Liver (tissue), 9 donors: ENCODE results near the gene LCA5. TPM values are rescaled to one million over a fixed set of nuclear protein-coding genes. Genes with fewer than 3 reads are reported as not detected.

Experiments used
- DNase-seq: peaks from one replicate; pipeline ENCODE4 v3.0.0-alpha.2; 2017; ENCODE audit warnings: low spot score
- H3K27ac ChIP-seq, 2 donors: one replicate each; pipeline ENCODE4 v1.7.0; 2013; ENCODE audit warnings: inconsistent platforms in 2 of 2, low read length in 2 of 2, control low read depth in 1 of 2, low read depth in 1 of 2, mild to moderate bottlenecking in 1 of 2
- H3K27me3 ChIP-seq, 4 donors: one replicate each; pipeline versions ENCODE4 v1.6.1 to v1.7.0; 2013; ENCODE audit warnings: low read length in 3 of 4, inconsistent platforms in 1 of 4, mild to moderate bottlenecking in 1 of 4, moderate library complexity in 1 of 4; ENCODE audit not compliant: control insufficient read depth in 4 of 4, insufficient read depth in 4 of 4
- H3K36me3 ChIP-seq, 4 donors: one replicate each; pipeline versions ENCODE4 v1.6.1 to v1.7.0; 2013; ENCODE audit warnings: low read length in 3 of 4, mild to moderate bottlenecking in 3 of 4, low read depth in 1 of 4, moderate library complexity in 1 of 4; ENCODE audit not compliant: control insufficient read depth in 4 of 4, insufficient read depth in 3 of 4
- H3K4me1 ChIP-seq, 4 donors: one replicate each; pipeline versions ENCODE4 v1.6.1 to v1.7.0; 2013; ENCODE audit warnings: low read length in 3 of 4, mild to moderate bottlenecking in 3 of 4, moderate library complexity in 1 of 4; ENCODE audit not compliant: control insufficient read depth in 4 of 4, insufficient read depth in 4 of 4
- H3K4me3 ChIP-seq, 3 donors: one replicate each; pipeline versions ENCODE4 v1.6.1 to v1.7.0; 2013; ENCODE audit warnings: low read length in 3 of 3, control low read depth in 1 of 3, low read depth in 1 of 3, mild to moderate bottlenecking in 1 of 3
- H3K9ac ChIP-seq, 2 donors: one replicate each; pipeline ENCODE4 v1.7.0; 2013; ENCODE audit warnings: low read length in 2 of 2, mild to moderate bottlenecking in 2 of 2, moderate library complexity in 2 of 2, control low read depth in 1 of 2, low read depth in 1 of 2
- H3K9me3 ChIP-seq, 4 donors: one replicate each; pipeline versions ENCODE4 v1.6.1 to v1.7.0; 2013; ENCODE audit warnings: low read length in 3 of 4; ENCODE audit not compliant: control insufficient read depth in 4 of 4
- EGR1 ChIP-seq, 2 donors: IDR thresholded peaks; 2 replicates each; pipeline ENCODE4 v1.6.1; 2016 to 2018; ENCODE audit warnings: antibody characterized with exemption in 2 of 2, low read depth in 2 of 2
- FOXA1 ChIP-seq: IDR thresholded peaks from 2 replicates; pipeline ENCODE4 v1.6.1; 2016; ENCODE audit warnings: antibody characterized with exemption
- FOXA2 ChIP-seq: IDR thresholded peaks from 2 replicates; pipeline ENCODE4 v1.6.1; 2016; ENCODE audit warnings: antibody characterized with exemption
- GABPA ChIP-seq, 2 donors: IDR thresholded peaks in 1 of 2; conservative IDR thresholded peaks in 1 of 2; 2 replicates each; pipeline ENCODE4 v1.6.1; 2016; ENCODE audit warnings: antibody characterized with exemption in 2 of 2, mild to moderate bottlenecking in 1 of 2, moderate library complexity in 1 of 2
- HNF4A ChIP-seq, 2 donors: conservative IDR thresholded peaks; 2 replicates each; pipeline ENCODE4 v1.6.1; 2016; ENCODE audit warnings: antibody characterized with exemption in 2 of 2, mild to moderate bottlenecking in 2 of 2
- HNF4G ChIP-seq: IDR thresholded peaks from 2 replicates; pipeline ENCODE4 v1.6.1; 2016; ENCODE audit warnings: antibody characterized with exemption
- JUND ChIP-seq, 2 donors: IDR thresholded peaks; 2 replicates each; pipeline ENCODE4 v1.6.1; 2016; ENCODE audit warnings: antibody characterized with exemption in 2 of 2
- NR2F2 ChIP-seq: IDR thresholded peaks from 2 replicates; pipeline ENCODE4 v1.6.1; 2016; ENCODE audit warnings: antibody characterized with exemption
- RAD21 ChIP-seq, 2 donors: IDR thresholded peaks; 2 replicates each; pipeline ENCODE4 v1.6.1; 2016; ENCODE audit warnings: antibody characterized with exemption in 2 of 2, mild to moderate bottlenecking in 2 of 2
- SP1 ChIP-seq: IDR thresholded peaks from 2 replicates; pipeline ENCODE4 v1.6.1; 2018; ENCODE audit warnings: antibody characterized with exemption, mild to moderate bottlenecking
- YY1 ChIP-seq: IDR thresholded peaks from 2 replicates; pipeline ENCODE4 v1.6.1; 2016; ENCODE audit warnings: antibody characterized with exemption, mild to moderate bottlenecking
- WGBS: extraction: QIAGEN DNeasy Blood & Tissue Kit; methylation state at CpG from one replicate; pipeline ENCODE4 v1.1.7; 2013; 5-methylcytosine and 5-hydroxymethylcytosine counted together
- polyA plus RNA-seq, 2 donors: library from polyadenylated mRNA; stranded (reverse) in 1 of 2; unstranded in 1 of 2; fragments of 200-250 nt in 1 of 2; fragments of >200 nt in 1 of 2; fragmentation: Nextera tagmentation in 1 of 2; extraction: Ambion mirVana in 1 of 2; gene quantifications; one replicate each; pipeline versions ENCODE4 v1.2.1 to v1.2.3, GENCODE V29; 2013 to 2015
- total RNA-seq, 2 donors: library from RNA; depleted of rRNA; stranded (reverse); fragments of >200 nt; gene quantifications; one replicate each; pipeline ENCODE4 v1.2.3, GENCODE V29; 2014
- TF ChIP-seq, protein P1 (sequence below): IDR thresholded peaks from 2 replicates; pipeline ENCODE4 v1.6.1; 2016; ENCODE audit warnings: antibody characterized with exemption
- TF ChIP-seq, protein P2 (sequence below): IDR thresholded peaks from 2 replicates; pipeline ENCODE4 v1.6.1; 2016; ENCODE audit warnings: antibody characterized with exemption
- TF ChIP-seq, protein P3 (sequence below): IDR thresholded peaks from 2 replicates; pipeline ENCODE4 v1.6.1; 2016; ENCODE audit warnings: antibody characterized with exemption
- TF ChIP-seq, protein P4 (sequence below): fragments of 150-350 bp; IDR thresholded peaks from 2 replicates; pipeline ENCODE4 v1.5.1; 2017; ENCODE audit warnings: improper control_type of control experiment, low read depth, low read length; ENCODE audit not compliant: missing input control
- TF ChIP-seq, protein P5 (sequence below): IDR thresholded peaks from 2 replicates; pipeline ENCODE4 v1.6.1; 2016; ENCODE audit warnings: antibody characterized with exemption, mild to moderate bottlenecking
- donor health status: healthy.
- donor health status: healthy.
- donor health status: healthy.
- donor health status: healthy.
- donor health status: healthy.

The LCA5 gene
- total and polyA plus RNA-seq, 4 donors: 0.39 to 1.8 (median 0.65) TPM

DNA sequence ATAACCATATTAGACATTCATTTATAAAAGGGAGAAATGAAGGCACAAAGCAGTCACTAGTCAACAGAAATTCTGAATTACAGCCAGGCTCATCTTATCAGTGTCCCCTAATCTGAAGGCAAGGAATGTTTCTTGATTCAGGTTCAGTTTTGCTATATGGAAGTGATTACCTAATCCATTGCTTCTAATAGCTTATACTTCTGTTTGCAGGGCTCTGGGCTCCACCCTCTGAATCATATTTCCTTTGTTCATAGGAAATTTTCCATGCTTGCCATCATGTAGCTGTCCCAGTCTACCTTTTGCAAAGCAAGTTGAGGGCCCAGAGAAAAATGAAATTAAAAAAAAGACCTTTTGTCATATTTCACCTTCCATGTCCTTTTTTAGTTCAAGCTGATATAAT is 96.0 kb downstream of the LCA5 start:
- Histone ChIP-seq H3K27ac (no peak overlapping the region), H3K9me3 (no peaks in the 10 kb centered on the region)

DNA sequence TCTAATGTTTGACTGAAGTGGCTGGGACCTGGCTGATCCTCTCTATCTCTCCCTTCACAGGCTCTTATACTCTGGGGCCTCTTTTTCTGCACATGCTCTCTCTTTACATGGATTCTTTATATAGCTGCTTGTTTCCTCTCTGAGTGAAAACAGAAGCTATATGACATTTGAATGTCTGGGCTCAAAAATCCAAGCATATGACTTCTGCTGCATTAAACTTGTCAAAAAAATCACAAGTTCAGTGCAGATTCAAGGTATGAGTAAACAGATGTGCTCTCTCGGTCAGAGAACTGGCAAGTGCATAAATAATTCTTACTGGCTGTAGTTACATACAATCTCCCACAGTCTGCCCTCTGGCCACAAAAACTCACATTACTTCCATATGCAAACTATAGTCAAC is 96.6 kb downstream of the LCA5 start:
- Histone ChIP-seq H3K4me3 (no peak overlapping the region), H3K27ac (no peak overlapping the region), H3K36me3 (no peaks in the 10 kb centered on the region), H3K9me3 (no peaks in the 10 kb centered on the region), H3K27me3 (no peaks in the 10 kb centered on the region), H3K9ac (no peak overlapping the region), H3K4me1 (no peaks in the 10 kb centered on the region)
- no peak for DNase-seq
- 73% methylated on average over 1 of the region's 1 CpG for WGBS
- TF ChIP-seq EGR1 (IDR thresholded peaks at IDR 0.05; ENCODE audit: low read depth in 2 of 2) (no peak), HNF4A (conservative IDR thresholded peaks at IDR 0.05) (no peak), JUND (IDR thresholded peaks at IDR 0.05) (no peak), FOXA2 (no peak), SP1 (no peak), RAD21 (IDR thresholded peaks at IDR 0.05) (no peak), GABPA (IDR thresholded peaks at IDR 0.05 in 1 of 2, conservative IDR thresholded peaks at IDR 0.05 in 1 of 2) (no peak)
- TF ChIP-seq, protein P1, sequence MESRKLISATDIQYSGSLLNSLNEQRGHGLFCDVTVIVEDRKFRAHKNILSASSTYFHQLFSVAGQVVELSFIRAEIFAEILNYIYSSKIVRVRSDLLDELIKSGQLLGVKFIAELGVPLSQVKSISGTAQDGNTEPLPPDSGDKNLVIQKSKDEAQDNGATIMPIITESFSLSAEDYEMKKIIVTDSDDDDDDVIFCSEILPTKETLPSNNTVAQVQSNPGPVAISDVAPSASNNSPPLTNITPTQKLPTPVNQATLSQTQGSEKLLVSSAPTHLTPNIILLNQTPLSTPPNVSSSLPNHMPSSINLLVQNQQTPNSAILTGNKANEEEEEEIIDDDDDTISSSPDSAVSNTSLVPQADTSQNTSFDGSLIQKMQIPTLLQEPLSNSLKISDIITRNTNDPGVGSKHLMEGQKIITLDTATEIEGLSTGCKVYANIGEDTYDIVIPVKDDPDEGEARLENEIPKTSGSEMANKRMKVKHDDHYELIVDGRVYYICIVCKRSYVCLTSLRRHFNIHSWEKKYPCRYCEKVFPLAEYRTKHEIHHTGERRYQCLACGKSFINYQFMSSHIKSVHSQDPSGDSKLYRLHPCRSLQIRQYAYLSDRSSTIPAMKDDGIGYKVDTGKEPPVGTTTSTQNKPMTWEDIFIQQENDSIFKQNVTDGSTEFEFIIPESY: no peak
- TF ChIP-seq, protein P2, sequence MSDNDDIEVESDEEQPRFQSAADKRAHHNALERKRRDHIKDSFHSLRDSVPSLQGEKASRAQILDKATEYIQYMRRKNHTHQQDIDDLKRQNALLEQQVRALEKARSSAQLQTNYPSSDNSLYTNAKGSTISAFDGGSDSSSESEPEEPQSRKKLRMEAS: no peak

More for the DNA sequence above, 96.0 kb downstream of the LCA5 start:
- no peaks in the 10 kb centered on the region for H3K4me1 ChIP-seq
- H3K4me3 ChIP-seq: no peak overlapping the region
- H3K27me3 ChIP-seq: no peaks in the 10 kb centered on the region
- TF ChIP-seq, protein P3, sequence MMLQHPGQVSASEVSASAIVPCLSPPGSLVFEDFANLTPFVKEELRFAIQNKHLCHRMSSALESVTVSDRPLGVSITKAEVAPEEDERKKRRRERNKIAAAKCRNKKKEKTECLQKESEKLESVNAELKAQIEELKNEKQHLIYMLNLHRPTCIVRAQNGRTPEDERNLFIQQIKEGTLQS: no peak
- TF ChIP-seq YY1 (no peak), RAD21 (IDR thresholded peaks at IDR 0.05) (no peak), FOXA1 (no peak), JUND (IDR thresholded peaks at IDR 0.05) (no peak), NR2F2 (no peak), HNF4A (conservative IDR thresholded peaks at IDR 0.05) (no peak), HNF4G (no peak), FOXA2 (no peak), GABPA (IDR thresholded peaks at IDR 0.05 in 1 of 2, conservative IDR thresholded peaks at IDR 0.05 in 1 of 2) (no peak)
- TF ChIP-seq, protein P2: no peak
- TF ChIP-seq, protein P1: no peak
- TF ChIP-seq, protein P4, sequence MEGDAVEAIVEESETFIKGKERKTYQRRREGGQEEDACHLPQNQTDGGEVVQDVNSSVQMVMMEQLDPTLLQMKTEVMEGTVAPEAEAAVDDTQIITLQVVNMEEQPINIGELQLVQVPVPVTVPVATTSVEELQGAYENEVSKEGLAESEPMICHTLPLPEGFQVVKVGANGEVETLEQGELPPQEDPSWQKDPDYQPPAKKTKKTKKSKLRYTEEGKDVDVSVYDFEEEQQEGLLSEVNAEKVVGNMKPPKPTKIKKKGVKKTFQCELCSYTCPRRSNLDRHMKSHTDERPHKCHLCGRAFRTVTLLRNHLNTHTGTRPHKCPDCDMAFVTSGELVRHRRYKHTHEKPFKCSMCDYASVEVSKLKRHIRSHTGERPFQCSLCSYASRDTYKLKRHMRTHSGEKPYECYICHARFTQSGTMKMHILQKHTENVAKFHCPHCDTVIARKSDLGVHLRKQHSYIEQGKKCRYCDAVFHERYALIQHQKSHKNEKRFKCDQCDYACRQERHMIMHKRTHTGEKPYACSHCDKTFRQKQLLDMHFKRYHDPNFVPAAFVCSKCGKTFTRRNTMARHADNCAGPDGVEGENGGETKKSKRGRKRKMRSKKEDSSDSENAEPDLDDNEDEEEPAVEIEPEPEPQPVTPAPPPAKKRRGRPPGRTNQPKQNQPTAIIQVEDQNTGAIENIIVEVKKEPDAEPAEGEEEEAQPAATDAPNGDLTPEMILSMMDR: no peak
- TF ChIP-seq, protein P5, sequence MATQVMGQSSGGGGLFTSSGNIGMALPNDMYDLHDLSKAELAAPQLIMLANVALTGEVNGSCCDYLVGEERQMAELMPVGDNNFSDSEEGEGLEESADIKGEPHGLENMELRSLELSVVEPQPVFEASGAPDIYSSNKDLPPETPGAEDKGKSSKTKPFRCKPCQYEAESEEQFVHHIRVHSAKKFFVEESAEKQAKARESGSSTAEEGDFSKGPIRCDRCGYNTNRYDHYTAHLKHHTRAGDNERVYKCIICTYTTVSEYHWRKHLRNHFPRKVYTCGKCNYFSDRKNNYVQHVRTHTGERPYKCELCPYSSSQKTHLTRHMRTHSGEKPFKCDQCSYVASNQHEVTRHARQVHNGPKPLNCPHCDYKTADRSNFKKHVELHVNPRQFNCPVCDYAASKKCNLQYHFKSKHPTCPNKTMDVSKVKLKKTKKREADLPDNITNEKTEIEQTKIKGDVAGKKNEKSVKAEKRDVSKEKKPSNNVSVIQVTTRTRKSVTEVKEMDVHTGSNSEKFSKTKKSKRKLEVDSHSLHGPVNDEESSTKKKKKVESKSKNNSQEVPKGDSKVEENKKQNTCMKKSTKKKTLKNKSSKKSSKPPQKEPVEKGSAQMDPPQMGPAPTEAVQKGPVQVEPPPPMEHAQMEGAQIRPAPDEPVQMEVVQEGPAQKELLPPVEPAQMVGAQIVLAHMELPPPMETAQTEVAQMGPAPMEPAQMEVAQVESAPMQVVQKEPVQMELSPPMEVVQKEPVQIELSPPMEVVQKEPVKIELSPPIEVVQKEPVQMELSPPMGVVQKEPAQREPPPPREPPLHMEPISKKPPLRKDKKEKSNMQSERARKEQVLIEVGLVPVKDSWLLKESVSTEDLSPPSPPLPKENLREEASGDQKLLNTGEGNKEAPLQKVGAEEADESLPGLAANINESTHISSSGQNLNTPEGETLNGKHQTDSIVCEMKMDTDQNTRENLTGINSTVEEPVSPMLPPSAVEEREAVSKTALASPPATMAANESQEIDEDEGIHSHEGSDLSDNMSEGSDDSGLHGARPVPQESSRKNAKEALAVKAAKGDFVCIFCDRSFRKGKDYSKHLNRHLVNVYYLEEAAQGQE: no peak
- H3K36me3 ChIP-seq: no peaks in the 10 kb centered on the region
- H3K9ac ChIP-seq: no peak overlapping the region
- no peak for DNase-seq
